GM12878 (cell line): ENCODE results near the gene NUTM1. TPM values are rescaled to one million over a fixed set of nuclear protein-coding genes. Genes with fewer than 3 reads are reported as not detected.
A peak's percentile ranks its signal among the peaks of the same experiment; 100 is the strongest.

ENCODE experiments used
- ATAC-seq: fragments of 200-7000 bp; cut with Tn5 transposase; 3 replicates; pipeline ENCODE4 v1.9.1; 2020; ENCODE audit warnings: mild to moderate bottlenecking, moderate library complexity
- BruUV-seq: library from RNA; stranded (reverse); fragments of 400-500 nt; replicated peaks from 2 replicates; lab custom pipeline; 2021; lab: Mats Ljungman, UMichigan
- CTCF ChIA-PET: fragments of 300-600 bp; sonication (Branson Sonifier 250); formaldehyde crosslinking; extraction: SDS; loops from one replicate; lab custom pipeline; 2021; ENCODE audit warnings: inconsistent platforms; lab: Yijun Ruan, JAX
- POLR2A ChIA-PET: fragments of 350-600 bp; formaldehyde crosslinking; extraction: SDS; loops from one replicate; lab custom pipeline; 2021; ENCODE audit warnings: inconsistent platforms; lab: Charles Lee
- RAD21 ChIA-PET: fragments of 300-600 bp; sonication (Branson Sonifier 250); formaldehyde crosslinking; loops from one replicate; lab custom pipeline; 2023; ENCODE audit warnings: antibody characterized with exemption; ENCODE audit not compliant: unreplicated experiment; lab: Charles Lee
- SMC1A ChIA-PET: fragments of 300-600 bp; sonication (Branson Sonifier 250); formaldehyde crosslinking; loops from one replicate; lab custom pipeline; 2023; ENCODE audit not compliant: unreplicated experiment, uncharacterized antibody; lab: Charles Lee
- DNase-seq: peaks from one replicate; pipeline ENCODE4 v3.0.0-alpha.2; 2011; ENCODE audit warnings: low read depth, low spot score
- FAIRE-seq: peaks from 3 replicates; lab custom pipeline; 2011; peaks lifted over from hg19 to GRCh38; lab: Jason Lieb, UNC
- H2AFZ ChIP-seq: 2 replicates; pipeline ENCODE4 v1.6.0; 2011; ENCODE audit warnings: low read depth, low read length, control low read depth; ENCODE audit not compliant: control insufficient read depth
- H3K27ac ChIP-seq: 2 replicates; pipeline ENCODE4 v1.5.1; 2011; ENCODE audit warnings: control low read depth; ENCODE audit not compliant: control insufficient read depth, insufficient read depth
- H3K27me3 ChIP-seq, 2 experiments: replicated peaks in 1 of 2; 2 replicates each; pipeline versions ENCODE4 v1.6.0 to v1.6.1; 2011; ENCODE audit warnings: low read length in 1 of 2; ENCODE audit not compliant: control insufficient read depth in 2 of 2, insufficient read depth in 2 of 2
- H3K36me3 ChIP-seq, 2 experiments: 2 replicates each; pipeline ENCODE4 v1.5.1; 2011; ENCODE audit warnings: low read length in 1 of 2; ENCODE audit not compliant: control insufficient read depth in 2 of 2, insufficient read depth in 2 of 2
- H3K4me1 ChIP-seq: 2 replicates; pipeline ENCODE4 v1.6.1; 2011; ENCODE audit warnings: mild to moderate bottlenecking, low read length, moderate library complexity, mixed read lengths; ENCODE audit not compliant: control insufficient read depth, insufficient read depth
- H3K4me2 ChIP-seq: 2 replicates; pipeline ENCODE4 v1.6.0; 2011; ENCODE audit warnings: control low read depth; ENCODE audit not compliant: control insufficient read depth, insufficient read depth
- H3K4me3 ChIP-seq: fragments of 200-600 bp; sonication (generic); 2 replicates; pipeline ENCODE4 v1.5.1; 2016
- H3K79me2 ChIP-seq: 2 replicates; pipeline ENCODE4 v1.6.0; 2011; ENCODE audit warnings: low read length; ENCODE audit not compliant: control insufficient read depth, insufficient read depth
- H3K9ac ChIP-seq: 2 replicates; pipeline ENCODE4 v1.8.0; 2011; ENCODE audit warnings: low read length, control low read depth, mixed read lengths; ENCODE audit not compliant: control insufficient read depth, insufficient read depth
- H3K9me3 ChIP-seq: replicated peaks from 3 replicates; pipeline ENCODE4 v1.5.1; 2011; ENCODE audit warnings: mild to moderate bottlenecking, low read length; ENCODE audit not compliant: control insufficient read depth, insufficient read depth
- H4K20me1 ChIP-seq: 2 replicates; pipeline ENCODE4 v1.6.0; 2011; ENCODE audit not compliant: control insufficient read depth, insufficient read depth
- BACH1 ChIP-seq: fragments of 450-650 bp; IDR thresholded peaks from 2 replicates; pipeline ENCODE4 v1.6.1; 2017; ENCODE audit warnings: mild to moderate bottlenecking, borderline replicate concordance
- BMI1 ChIP-seq: fragments of 450-650 bp; IDR thresholded peaks from 2 replicates; pipeline ENCODE4 v1.6.1; 2016; ENCODE audit warnings: mild to moderate bottlenecking, moderate library complexity, borderline replicate concordance
- CREM ChIP-seq: IDR thresholded peaks from 2 replicates; pipeline ENCODE4 v1.6.1; 2014; ENCODE audit warnings: antibody characterized with exemption, low read depth
- EGR1 ChIP-seq, 2 experiments: IDR thresholded peaks; 1 replicate in 1 of 2; 2 replicates in 1 of 2; pipeline ENCODE4 v1.6.1; 2011 to 2012; ENCODE audit warnings: low read depth in 2 of 2, low read length in 2 of 2, borderline replicate concordance in 1 of 2, mild to moderate bottlenecking in 1 of 2, moderate library complexity in 1 of 2
- LARP7 ChIP-seq: fragments of 450-650 bp; IDR thresholded peaks from 2 replicates; pipeline ENCODE4 v1.6.1; 2017; ENCODE audit warnings: mild to moderate bottlenecking
- PML ChIP-seq: IDR thresholded peaks from 2 replicates; pipeline ENCODE4 v1.6.1; 2012; ENCODE audit warnings: low read length, inconsistent platforms
- POU2F2 ChIP-seq: IDR thresholded peaks from 3 replicates; pipeline ENCODE4 v1.6.1; 2011; ENCODE audit warnings: low read depth, mild to moderate bottlenecking, low read length, borderline replicate concordance
- SMC3 ChIP-seq: IDR thresholded peaks from 2 replicates; pipeline ENCODE4 v1.6.1; 2011; ENCODE audit warnings: low read length, improper control_type of control experiment, borderline replicate concordance
- SP1 ChIP-seq: IDR thresholded peaks from one replicate; pipeline ENCODE4 v1.6.1; 2011; ENCODE audit warnings: low read depth, low read length
- STAT1 ChIP-seq: fragments of 450-650 bp; conservative IDR thresholded peaks from 2 replicates; pipeline ENCODE4 v1.6.1; 2014; ENCODE audit warnings: antibody characterized with exemption, mild to moderate bottlenecking
- WRNIP1 ChIP-seq: IDR thresholded peaks from 2 replicates; pipeline ENCODE4 v1.6.1; 2011; ENCODE audit warnings: low read depth, low read length, improper control_type of control experiment, borderline replicate concordance
- ZNF207 ChIP-seq: fragments of 450-650 bp; IDR thresholded peaks from 2 replicates; pipeline ENCODE4 v1.6.1; 2014; ENCODE audit warnings: antibody characterized with exemption, mild to moderate bottlenecking, borderline replicate concordance
- WGBS: methylation state at CpG from one replicate; pipeline ENCODE4 v1.1.6; 2016; ENCODE audit warnings: low lambda C conversion rate; ENCODE audit not compliant: insufficient replicate concordance, insufficient coverage; ENCODE audit errors: missing lambda C conversion rate; 5-methylcytosine and 5-hydroxymethylcytosine counted together
- in situ Hi-C: fragments of 300-500 bp; cut with MboI; formaldehyde crosslinking; loops from 9 replicates; pipeline ENCODE4 v1.14.3; 2018; ENCODE audit warnings: mixed read lengths
- intact Hi-C: fragments of 100-400 bp; cut with micrococcal nuclease; formaldehyde crosslinking; loops from one replicate; pipeline ENCODE4 v1.14.2; 2022; ENCODE audit not compliant: unreplicated experiment
- polyA plus RNA-seq, 11 experiments: library from polyadenylated mRNA; depleted of rRNA in 4 of 11; unstranded in 6 of 11; stranded (reverse) in 5 of 11; fragments of >200 nt; fragmentation: Nextera tagmentation in 4 of 11; fragmentation: Illumina TruSeq in 1 of 11; extraction: Ambion mirVana in 4 of 11; extraction: Trizol in 1 of 11; gene quantifications; 1 replicate in 1 of 11; 2 replicates in 10 of 11; pipeline versions ENCODE4 v1.2.1 to v1.2.3, GENCODE V29; 2011 to 2016; ENCODE audit warnings: inconsistent platforms in 2 of 11, missing spikeins in 2 of 11, low read depth in 1 of 11
- total RNA-seq, 4 experiments: library from RNA; depleted of rRNA in 3 of 4; stranded (reverse); fragments of >200 nt in 3 of 4; fragmentation: Illumina TruSeq in 1 of 4; extraction: Trizol in 1 of 4; gene quantifications; 2 replicates each; pipeline versions ENCODE4 v1.2.1 to v1.2.3, GENCODE V29; 2013 to 2021
- TF ChIP-seq, protein P1 (sequence below): fragments of 450-650 bp; IDR thresholded peaks from 2 replicates; pipeline ENCODE4 v1.6.1; 2017; ENCODE audit warnings: antibody characterized with exemption, mild to moderate bottlenecking, moderate library complexity
- TF ChIP-seq, protein P2 (sequence below): fragments of 450-650 bp; conservative IDR thresholded peaks from 2 replicates; pipeline ENCODE4 v1.6.1; 2017; ENCODE audit warnings: mild to moderate bottlenecking, moderate library complexity
- TF ChIP-seq, protein P3 (sequence below): fragments of 450-650 bp; IDR thresholded peaks from 2 replicates; pipeline ENCODE4 v1.6.1; 2018; ENCODE audit warnings: mild to moderate bottlenecking, low read depth, moderate library complexity; ENCODE audit not compliant: partially characterized antibody

NUTM1 gene
- total and polyA plus RNA-seq, 10 of the 15 experiments (the other 5 are each of a cell fraction or from before 2014, with no cell fraction given) = under 0.01 to 0.05 TPM; not detected in 8

DNA sequence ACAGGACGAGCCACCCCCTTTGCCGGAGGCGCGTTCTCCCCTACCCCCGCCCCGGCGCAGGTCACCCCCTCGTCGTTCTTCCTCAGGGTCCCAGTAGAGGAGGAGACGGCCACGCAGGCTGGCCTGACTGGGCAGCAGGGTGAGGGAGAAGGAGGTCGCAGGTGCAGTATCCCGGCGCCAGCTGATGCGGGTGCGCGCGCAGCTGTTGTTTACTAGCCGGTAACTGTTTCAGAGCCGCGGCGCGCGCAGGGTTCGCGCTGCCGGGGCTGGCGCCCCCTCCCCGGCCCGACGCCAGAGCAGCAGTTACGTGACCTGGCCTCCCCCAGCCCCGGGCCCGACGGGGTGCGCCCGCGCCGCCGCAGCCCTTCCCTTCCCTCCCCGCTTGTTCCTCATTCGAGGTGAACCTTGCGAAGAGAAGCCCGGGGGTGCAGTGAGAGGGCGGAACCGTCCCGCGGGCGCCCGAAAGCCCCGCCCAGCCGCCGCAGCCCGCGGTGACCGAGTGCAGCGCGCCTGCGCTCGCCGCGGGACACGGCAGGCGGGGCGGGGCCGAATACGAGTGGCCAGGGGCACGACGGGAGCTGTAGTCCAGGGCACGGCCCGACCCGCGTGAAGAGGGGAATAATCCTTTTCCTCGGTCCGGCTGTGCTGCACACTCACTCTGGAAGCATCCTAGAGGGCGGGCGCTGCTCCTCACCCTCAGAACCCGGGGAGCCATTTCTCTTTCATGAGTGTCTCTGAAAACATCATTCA is 5.4 kb upstream of the NUTM1 start, which contains the start of gene SLC12A6:
Gene SLC12A6 (minus strand): TSS at position 225 of the 750 bp plus-strand sequence. CDS start 1,101 bp downstream, outside the sequence.
- Histone ChIP-seq H3K27ac (peak within 1 kb of the TSS; percentile 94), H3K27me3 (no peaks in the 10 kb centered on the region), H3K4me1 (peaks cover 14% of the 10 kb centered on the region), H4K20me1 (no peaks in the 10 kb centered on the region), H3K9ac (peak within 1 kb of the TSS; percentile 89), H3K4me3 (peak within 1 kb of the TSS; percentile 72), H3K9me3 (no peaks in the 10 kb centered on the region), H3K36me3 (peaks cover 0 to 5% of the 10 kb centered on the region in 2 experiments; a peak in 1 of 4 replicates), H3K79me2 (peaks cover 74% of the 10 kb centered on the region), H3K4me2 (peak within 1 kb of the TSS; percentile 100), H2AFZ (peak within 1 kb of the TSS; percentile 74)
- DNase-seq (no peak), FAIRE-seq (no peak), ATAC-seq (peak; percentile 81)
- POLR2A ChIA-PET = interaction anchor here (0.9 to 4.4 kb wide), 9 partner anchors 10 to 113 kb away, joined by 3 to 37 read pairs (median 5); partner anchors contain the start of gene EMC4
- CTCF ChIA-PET = interaction anchor here (0.6 to 4.5 kb wide), 8 partner anchors 9 to 250 kb away, joined by 3 to 26 read pairs (median 10); partner anchors contain the start of gene LPCAT4
- in situ Hi-C loops = no loop called here
- no TSS peak for BruUV-seq
- 2% methylated on average over 63 of the region's 78 CpGs for WGBS
- RAD21 ChIA-PET = interaction anchor here (1.0 to 5.1 kb wide), 9 partner anchors 10 to 250 kb away, joined by 3 to 57 read pairs (median 3); partner anchors contain the start of gene LPCAT4
- intact Hi-C loops = loop anchor here (5.0 kb wide), 1 partner anchor 95 kb away; no protein-coding TSS in a partner anchor
- SMC1A ChIA-PET = interaction anchor here (1.2 to 7.9 kb wide), 7 partner anchors 11 to 96 kb away, joined by 3 to 89 read pairs (median 6); partner anchors contain the start of gene LPCAT4
- TF ChIP-seq, protein P1, sequence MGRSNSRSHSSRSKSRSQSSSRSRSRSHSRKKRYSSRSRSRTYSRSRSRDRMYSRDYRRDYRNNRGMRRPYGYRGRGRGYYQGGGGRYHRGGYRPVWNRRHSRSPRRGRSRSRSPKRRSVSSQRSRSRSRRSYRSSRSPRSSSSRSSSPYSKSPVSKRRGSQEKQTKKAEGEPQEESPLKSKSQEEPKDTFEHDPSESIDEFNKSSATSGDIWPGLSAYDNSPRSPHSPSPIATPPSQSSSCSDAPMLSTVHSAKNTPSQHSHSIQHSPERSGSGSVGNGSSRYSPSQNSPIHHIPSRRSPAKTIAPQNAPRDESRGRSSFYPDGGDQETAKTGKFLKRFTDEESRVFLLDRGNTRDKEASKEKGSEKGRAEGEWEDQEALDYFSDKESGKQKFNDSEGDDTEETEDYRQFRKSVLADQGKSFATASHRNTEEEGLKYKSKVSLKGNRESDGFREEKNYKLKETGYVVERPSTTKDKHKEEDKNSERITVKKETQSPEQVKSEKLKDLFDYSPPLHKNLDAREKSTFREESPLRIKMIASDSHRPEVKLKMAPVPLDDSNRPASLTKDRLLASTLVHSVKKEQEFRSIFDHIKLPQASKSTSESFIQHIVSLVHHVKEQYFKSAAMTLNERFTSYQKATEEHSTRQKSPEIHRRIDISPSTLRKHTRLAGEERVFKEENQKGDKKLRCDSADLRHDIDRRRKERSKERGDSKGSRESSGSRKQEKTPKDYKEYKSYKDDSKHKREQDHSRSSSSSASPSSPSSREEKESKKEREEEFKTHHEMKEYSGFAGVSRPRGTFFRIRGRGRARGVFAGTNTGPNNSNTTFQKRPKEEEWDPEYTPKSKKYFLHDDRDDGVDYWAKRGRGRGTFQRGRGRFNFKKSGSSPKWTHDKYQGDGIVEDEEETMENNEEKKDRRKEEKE = 0 out of 2 replicates have a peak, but pooled peaks have one; percentile 9
- TF ChIP-seq BMI1 = no peak
- TF ChIP-seq EGR1 (IDR thresholded peaks at IDR 0.05; ENCODE audit: borderline replicate concordance in 1 of 2, low read depth in 2 of 2, low read length in 2 of 2) = no peak
- TF ChIP-seq LARP7 = peak; percentile 89
- peak; percentile 17 for TF ChIP-seq SP1
- TF ChIP-seq CREM = peak; percentile 43; the same call in 1 of the 2 replicates
- no peak for TF ChIP-seq WRNIP1
- TF ChIP-seq SMC3 = no peak
- no peak for TF ChIP-seq POU2F2
- TF ChIP-seq PML = peak; percentile 48; the same call in 1 of the 2 replicates
- TF ChIP-seq, protein P2, sequence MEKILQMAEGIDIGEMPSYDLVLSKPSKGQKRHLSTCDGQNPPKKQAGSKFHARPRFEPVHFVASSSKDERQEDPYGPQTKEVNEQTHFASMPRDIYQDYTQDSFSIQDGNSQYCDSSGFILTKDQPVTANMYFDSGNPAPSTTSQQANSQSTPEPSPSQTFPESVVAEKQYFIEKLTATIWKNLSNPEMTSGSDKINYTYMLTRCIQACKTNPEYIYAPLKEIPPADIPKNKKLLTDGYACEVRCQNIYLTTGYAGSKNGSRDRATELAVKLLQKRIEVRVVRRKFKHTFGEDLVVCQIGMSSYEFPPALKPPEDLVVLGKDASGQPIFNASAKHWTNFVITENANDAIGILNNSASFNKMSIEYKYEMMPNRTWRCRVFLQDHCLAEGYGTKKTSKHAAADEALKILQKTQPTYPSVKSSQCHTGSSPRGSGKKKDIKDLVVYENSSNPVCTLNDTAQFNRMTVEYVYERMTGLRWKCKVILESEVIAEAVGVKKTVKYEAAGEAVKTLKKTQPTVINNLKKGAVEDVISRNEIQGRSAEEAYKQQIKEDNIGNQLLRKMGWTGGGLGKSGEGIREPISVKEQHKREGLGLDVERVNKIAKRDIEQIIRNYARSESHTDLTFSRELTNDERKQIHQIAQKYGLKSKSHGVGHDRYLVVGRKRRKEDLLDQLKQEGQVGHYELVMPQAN = peak; percentile 94
- TF ChIP-seq BACH1 = peak; percentile 94
- TF ChIP-seq, protein P3, sequence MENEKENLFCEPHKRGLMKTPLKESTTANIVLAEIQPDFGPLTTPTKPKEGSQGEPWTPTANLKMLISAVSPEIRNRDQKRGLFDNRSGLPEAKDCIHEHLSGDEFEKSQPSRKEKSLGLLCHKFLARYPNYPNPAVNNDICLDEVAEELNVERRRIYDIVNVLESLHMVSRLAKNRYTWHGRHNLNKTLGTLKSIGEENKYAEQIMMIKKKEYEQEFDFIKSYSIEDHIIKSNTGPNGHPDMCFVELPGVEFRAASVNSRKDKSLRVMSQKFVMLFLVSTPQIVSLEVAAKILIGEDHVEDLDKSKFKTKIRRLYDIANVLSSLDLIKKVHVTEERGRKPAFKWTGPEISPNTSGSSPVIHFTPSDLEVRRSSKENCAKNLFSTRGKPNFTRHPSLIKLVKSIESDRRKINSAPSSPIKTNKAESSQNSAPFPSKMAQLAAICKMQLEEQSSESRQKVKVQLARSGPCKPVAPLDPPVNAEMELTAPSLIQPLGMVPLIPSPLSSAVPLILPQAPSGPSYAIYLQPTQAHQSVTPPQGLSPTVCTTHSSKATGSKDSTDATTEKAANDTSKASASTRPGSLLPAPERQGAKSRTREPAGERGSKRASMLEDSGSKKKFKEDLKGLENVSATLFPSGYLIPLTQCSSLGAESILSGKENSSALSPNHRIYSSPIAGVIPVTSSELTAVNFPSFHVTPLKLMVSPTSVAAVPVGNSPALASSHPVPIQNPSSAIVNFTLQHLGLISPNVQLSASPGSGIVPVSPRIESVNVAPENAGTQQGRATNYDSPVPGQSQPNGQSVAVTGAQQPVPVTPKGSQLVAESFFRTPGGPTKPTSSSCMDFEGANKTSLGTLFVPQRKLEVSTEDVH = no peak
- TF ChIP-seq STAT1 = peak; percentile 91; the same call in 1 of the 2 replicates
- peak; percentile 74; the same call in 1 of the 2 replicates for TF ChIP-seq ZNF207
